ENCODE results near the gene BAHD1.
A peak's percentile ranks its signal among the peaks of the same experiment; 100 is the strongest.

BAHD1 gene

DNA sequence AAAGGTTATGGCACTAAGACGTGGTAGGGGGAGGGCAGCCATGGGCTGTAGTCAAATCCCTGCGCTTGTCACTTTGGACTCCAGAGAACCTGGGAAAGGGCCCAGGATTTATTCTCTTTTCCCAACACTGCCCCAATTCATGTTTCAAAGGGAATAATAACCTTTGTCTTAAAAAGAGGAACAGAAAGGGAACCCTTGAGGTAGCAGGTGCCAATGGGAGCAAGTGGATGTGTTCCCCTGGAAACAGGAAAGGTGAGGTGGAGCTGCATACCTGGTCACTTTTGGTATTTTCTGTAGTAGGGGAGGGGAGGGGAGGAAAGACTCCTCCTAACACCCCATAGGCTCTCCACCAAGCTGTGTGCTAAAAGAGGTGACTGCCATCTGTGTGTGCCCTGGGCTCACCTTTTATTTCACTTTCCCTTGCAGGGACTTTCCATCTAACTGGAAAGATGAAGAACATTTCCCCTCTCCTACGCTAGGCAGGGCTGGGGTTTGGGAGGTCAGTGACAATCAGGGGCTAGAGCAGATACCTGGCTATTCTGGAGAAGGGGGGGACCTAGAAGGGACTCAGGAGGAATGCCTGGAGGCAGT is 23.9 kb downstream of the BAHD1 start:
- no peaks in the 10 kb centered on the region for H3K9me3 Mint-ChIP-seq
- H3K4me1 Mint-ChIP-seq, result peaks cover 6% of the 10 kb centered on the region
- H3K27ac Mint-ChIP-seq, result no peak overlapping the region
- no peak for TF ChIP-seq CTCF (IDR thresholded peaks at IDR 0.05)
- no peak for DNase-seq
- no peak overlapping the region for H3K4me3 Mint-ChIP-seq
- H3K27me3 Mint-ChIP-seq (ENCODE audit: low read depth, poor library complexity), result no peaks in the 10 kb centered on the region
- peaks cover 5% of the 10 kb centered on the region for H3K36me3 Mint-ChIP-seq (ENCODE audit: low read depth)

GRCh38 chr15:40465939-40466338 is 25.2 kb downstream of the BAHD1 start:
- H3K9me3 Mint-ChIP-seq, result no peaks in the 10 kb centered on the region
- H3K4me1 Mint-ChIP-seq, result peaks cover 15% of the 10 kb centered on the region
- peaks cover 5% of the 10 kb centered on the region for H3K36me3 Mint-ChIP-seq (ENCODE audit: low read depth)
- no peak for TF ChIP-seq CTCF (IDR thresholded peaks at IDR 0.05)
- no peaks in the 10 kb centered on the region for H3K27me3 Mint-ChIP-seq (ENCODE audit: low read depth, poor library complexity)
- H3K4me3 Mint-ChIP-seq, result no peak overlapping the region
- DNase-seq, result no peak
- no peak overlapping the region for H3K27ac Mint-ChIP-seq

DNA sequence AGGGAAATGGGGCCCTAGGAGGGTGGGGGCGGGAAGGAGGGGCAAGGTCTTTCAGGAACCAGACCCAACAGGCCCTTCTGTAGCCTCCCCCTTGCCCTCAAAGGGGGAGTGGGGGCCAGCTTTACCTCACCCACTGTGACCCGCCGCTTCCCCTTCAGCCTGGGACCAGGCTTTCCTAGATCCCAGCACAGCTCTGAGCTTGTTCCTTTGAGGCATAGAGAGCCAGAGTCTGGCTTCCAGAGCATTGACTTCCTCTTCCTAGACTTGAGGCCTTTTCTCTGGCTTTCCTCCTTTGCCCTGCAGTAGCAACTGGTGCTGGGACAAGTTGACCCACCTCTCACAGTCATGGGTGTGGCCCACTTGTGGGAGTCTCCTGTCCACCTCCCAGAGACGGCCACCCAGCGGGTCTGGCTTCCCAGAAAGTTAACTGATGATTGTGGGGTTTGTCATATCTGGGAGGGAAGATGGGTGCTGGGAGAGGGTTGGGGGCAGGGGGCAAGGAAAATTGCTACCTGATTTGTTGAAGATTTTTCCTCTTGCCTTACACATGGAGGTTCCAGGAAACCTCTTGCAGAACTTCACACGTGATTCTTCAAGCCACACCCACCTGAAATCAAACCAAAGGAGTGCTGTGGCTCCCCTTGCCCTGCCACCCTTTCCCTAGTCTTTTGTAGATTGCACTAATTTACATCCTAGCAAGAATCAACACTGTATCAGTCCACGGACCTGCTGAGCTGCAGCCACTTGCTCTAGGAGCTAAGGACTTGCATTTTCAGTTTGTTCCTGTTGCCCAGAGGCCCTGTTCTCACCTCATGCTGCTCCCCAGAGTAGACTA is 25.9 kb downstream of the BAHD1 start:
- Mint-ChIP-seq H3K9me3 (no peaks in the 10 kb centered on the region), H3K27ac (no peak overlapping the region), H3K4me3 (no peak overlapping the region), H3K27me3 (ENCODE audit: low read depth, poor library complexity) (no peaks in the 10 kb centered on the region), H3K36me3 (ENCODE audit: low read depth) (peaks cover 5% of the 10 kb centered on the region), H3K4me1 (peaks cover 18% of the 10 kb centered on the region)
- no peak for DNase-seq
- no peak for TF ChIP-seq CTCF (IDR thresholded peaks at IDR 0.05)

GRCh38 chr15:40467261-40467615 is 26.5 kb downstream of the BAHD1 start:
- no peak for DNase-seq
- Mint-ChIP-seq H3K9me3 (no peaks in the 10 kb centered on the region), H3K27ac (no peak overlapping the region), H3K27me3 (ENCODE audit: low read depth, poor library complexity) (no peaks in the 10 kb centered on the region), H3K4me1 (peaks cover 24% of the 10 kb centered on the region), H3K36me3 (ENCODE audit: low read depth) (peaks cover 5% of the 10 kb centered on the region), H3K4me3 (no peak overlapping the region)
- no peak for TF ChIP-seq CTCF (IDR thresholded peaks at IDR 0.05)

DNA sequence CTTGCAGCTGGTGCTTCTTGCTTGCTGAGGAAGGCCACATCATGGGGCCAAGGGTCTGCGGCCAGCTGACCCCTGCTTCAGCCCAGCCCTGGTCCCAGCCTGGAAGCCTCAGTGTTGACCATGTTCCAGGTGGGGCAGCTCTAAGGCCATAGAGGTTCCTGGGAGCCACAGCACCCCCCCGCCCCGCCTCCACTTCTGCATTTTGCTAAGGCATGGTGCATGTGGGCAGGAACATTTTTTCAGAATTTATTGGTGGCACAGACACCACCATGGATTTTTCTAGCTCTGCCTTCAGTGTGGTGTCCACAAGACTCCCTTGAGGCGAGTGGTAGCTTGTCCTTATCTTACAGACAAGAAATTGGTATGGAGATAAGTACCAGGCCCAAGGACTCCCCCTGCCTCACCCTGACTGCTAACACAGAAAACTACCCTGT is 28.2 kb downstream of the BAHD1 start:
- no peak overlapping the region for H3K4me3 Mint-ChIP-seq
- TF ChIP-seq CTCF (IDR thresholded peaks at IDR 0.05), result no peak

More for the DNA sequence above, 28.2 kb downstream of the BAHD1 start:
- Mint-ChIP-seq H3K9me3 (no peaks in the 10 kb centered on the region), H3K36me3 (ENCODE audit: low read depth) (peaks cover 5% of the 10 kb centered on the region), H3K4me1 (peaks cover 34% of the 10 kb centered on the region), H3K27ac (peak overlapping the region; percentile 50), H3K27me3 (ENCODE audit: low read depth, poor library complexity) (no peaks in the 10 kb centered on the region)
- no peak for DNase-seq
